ENCODE data around the gene TRMT6.

TRMT6 gene

DNA sequence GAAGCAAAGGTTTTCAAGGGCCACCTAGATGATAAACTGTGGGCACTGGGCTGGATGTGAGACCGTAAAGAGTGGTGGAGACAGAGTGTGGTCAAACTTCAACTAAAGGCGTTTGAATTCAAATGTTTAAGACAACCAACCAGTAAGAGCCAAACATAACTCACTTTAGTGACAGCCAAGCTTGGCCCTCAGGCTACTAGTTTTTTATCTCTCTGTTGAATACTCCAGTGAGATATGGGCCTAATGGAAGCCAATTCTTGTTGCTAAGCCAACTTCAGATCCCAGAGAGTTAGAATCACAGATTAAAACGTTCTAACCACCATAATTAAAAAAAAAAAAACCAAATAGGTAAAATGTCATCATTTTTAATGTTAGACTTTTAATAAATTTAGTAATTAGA lies 57.3 kb downstream of the TRMT6 start:
- no peak for DNase-seq

DNA sequence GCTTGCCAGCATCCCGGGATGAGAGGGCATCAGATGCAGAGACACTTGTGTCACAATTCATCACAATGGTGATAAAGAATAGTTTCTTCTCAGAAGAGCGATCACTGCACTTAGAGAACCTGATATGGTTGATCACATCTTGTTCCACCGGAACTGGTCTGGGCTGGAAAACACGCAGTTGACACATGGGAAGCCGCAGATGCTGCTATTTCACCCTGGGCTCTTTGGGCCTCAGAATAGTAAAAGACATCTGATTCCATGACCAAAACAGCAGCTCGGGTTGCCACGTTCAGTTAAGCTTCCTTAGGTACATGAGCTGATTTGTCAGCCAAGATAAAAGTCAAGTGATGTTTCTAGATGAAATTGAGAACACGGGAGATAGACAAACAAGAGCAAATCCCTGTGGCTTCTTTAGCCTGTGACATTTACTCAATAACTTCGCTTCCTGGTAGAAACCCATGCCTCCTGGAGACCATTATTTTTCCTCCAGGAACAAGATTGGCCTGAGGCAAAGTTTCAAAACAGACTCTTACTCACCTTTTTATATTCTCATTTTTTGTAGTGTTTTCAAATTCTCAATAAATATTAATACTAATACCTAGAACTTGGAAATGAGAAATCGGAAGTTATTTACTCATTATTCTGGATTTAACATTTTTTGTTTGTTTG lies 59.4 kb downstream of the TRMT6 start:
- no peak for DNase-seq

DNA sequence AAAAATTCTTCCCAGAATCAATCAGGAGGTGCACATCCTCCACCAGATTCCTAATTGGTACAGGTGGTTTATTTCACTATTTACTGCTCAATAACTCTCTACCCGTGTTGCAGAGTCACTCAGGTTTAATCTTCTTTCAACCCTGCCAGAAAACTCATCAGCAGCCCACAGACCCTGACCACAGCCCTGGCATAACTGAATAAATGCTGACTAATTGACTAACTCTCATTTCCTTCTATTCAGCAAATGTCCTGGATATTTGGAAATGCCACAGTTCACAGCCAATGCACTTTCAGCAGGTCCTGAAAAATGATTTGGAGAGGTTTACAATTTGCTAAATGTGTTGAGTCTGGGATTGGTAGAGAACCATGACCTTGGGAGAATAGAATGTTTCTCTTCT lies 62.3 kb downstream of the TRMT6 start:
- DNase-seq = no peak

DNA sequence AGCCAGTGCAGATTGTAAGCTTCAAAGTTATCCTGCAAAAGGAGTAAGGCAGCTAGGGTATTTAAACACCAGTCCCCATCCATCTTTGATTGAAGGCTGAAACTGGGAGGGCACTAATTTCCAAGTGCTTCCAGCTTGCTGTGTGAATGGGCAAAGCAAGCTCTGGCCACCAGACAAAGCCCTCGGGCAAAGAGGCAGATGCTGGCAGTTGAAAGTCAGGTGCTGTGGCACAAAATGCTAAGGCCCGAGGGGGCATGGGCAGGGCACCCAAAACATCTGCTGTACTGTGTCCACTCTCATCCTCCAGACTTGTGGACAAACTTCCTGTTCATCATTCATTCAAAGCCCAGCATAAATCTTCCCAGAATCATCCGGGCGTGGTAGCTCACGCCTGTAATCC lies 62.9 kb downstream of the TRMT6 start:
- no peak for DNase-seq

Data from stimulated activated naive CD4-positive, alpha-beta T cell treated with Interleukin-2 at 50 U/mL for 16 hours (primary cell).